Raji (cell line): ENCODE data around the gene RPS6KA2.

Experiments used
- POLR2A ChIP-seq: IDR thresholded peaks from 2 replicates; pipeline ENCODE4 v1.6.1; 2011; ENCODE audit warnings: low read depth, low read length, control low read depth; ENCODE audit not compliant: insufficient read depth

RPS6KA2 gene

GRCh38 chr6:166470029-166470862, 156.8 kb downstream of the RPS6KA2 start:
- TF ChIP-seq POLR2A: no peak

GRCh38 chr6:166469426-166469961, 157.6 kb downstream of the RPS6KA2 start:
- TF ChIP-seq POLR2A: no peak

GRCh38 chr6:166467436-166468000, 159.5 kb downstream of the RPS6KA2 start:
- TF ChIP-seq POLR2A: no peak

- no peak for TF ChIP-seq POLR2A
These were observed 160.6 kb downstream of the RPS6KA2 start for GRCh38 chr6:166466178-166467122.

- no peak for TF ChIP-seq POLR2A
These were observed 161.4 kb downstream of the RPS6KA2 start for GRCh38 chr6:166465671-166466087.

- no peak for TF ChIP-seq POLR2A
These were observed 162.1 kb downstream of the RPS6KA2 start for GRCh38 chr6:166465003-166465399.

GRCh38 chr6:166464068-166465002, 162.7 kb downstream of the RPS6KA2 start:
- TF ChIP-seq POLR2A: no peak

GRCh38 chr6:166463359-166464067, 163.5 kb downstream of the RPS6KA2 start:
- no peak for TF ChIP-seq POLR2A

- TF ChIP-seq POLR2A: no peak
These were observed 164.5 kb downstream of the RPS6KA2 start for GRCh38 chr6:166462461-166463135.

- TF ChIP-seq POLR2A: no peak
These were observed 165.1 kb downstream of the RPS6KA2 start for GRCh38 chr6:166461821-166462460.

GRCh38 chr6:166460473-166461437, 166.3 kb downstream of the RPS6KA2 start:
- TF ChIP-seq POLR2A: no peak
